Common myeloid progenitor, CD34-positive (primary cell): ENCODE data around the gene IQGAP2.
"Not testable (repeated sequence)": the region's sequence is repeated elsewhere in the genome, so short reads cannot be mapped to it uniquely, and the experiment has no call there.

Experiments used
- CTCF ChIA-PET: fragments of 350-600 bp; sonication (Branson Sonifier 250); formaldehyde crosslinking; loops from one replicate; lab custom pipeline; 2021; ENCODE audit warnings: antibody characterized with exemption; lab: Charles Lee
- POLR2A ChIA-PET: fragments of 350-600 bp; sonication (Branson Sonifier 250); formaldehyde crosslinking; loops from one replicate; lab custom pipeline; 2021; ENCODE audit warnings: antibody characterized with exemption; lab: Charles Lee
- DNase-seq, 3 donors: peaks; one replicate each; pipeline versions ENCODE4 v3.0.0 to v3.0.0-alpha.2; 2013
- H3K27ac ChIP-seq, 2 experiments: 1 replicate in 1 of 2; 2 replicates in 1 of 2; pipeline ENCODE4 v1.7.0; 2013; ENCODE audit warnings: inconsistent platforms in 2 of 2, low read length in 2 of 2, mild to moderate bottlenecking in 2 of 2, low read depth in 1 of 2, moderate library complexity in 1 of 2; ENCODE audit not compliant: severe bottlenecking in 2 of 2, insufficient read depth in 1 of 2, poor library complexity in 1 of 2
- H3K27me3 ChIP-seq, 5 experiments: replicated peaks in 2 of 5; 1 replicate in 3 of 5; 2 replicates in 2 of 5; pipeline versions ENCODE4 v1.6.1 to v1.7.0; 2013; ENCODE audit warnings: low read length in 4 of 5, mild to moderate bottlenecking in 2 of 5, moderate library complexity in 2 of 5, inconsistent platforms in 1 of 5; ENCODE audit not compliant: insufficient read depth in 5 of 5, control insufficient read depth in 4 of 5
- H3K36me3 ChIP-seq, 4 experiments: 1 replicate in 2 of 4; 2 replicates in 2 of 4; pipeline versions ENCODE4 v1.6.1 to v1.7.0; 2013; ENCODE audit warnings: low read length in 3 of 4, control low read depth in 1 of 4, mild to moderate bottlenecking in 1 of 4; ENCODE audit not compliant: control insufficient read depth in 4 of 4, insufficient read depth in 4 of 4
- H3K4me1 ChIP-seq, 4 experiments: 1 replicate in 3 of 4; 2 replicates in 1 of 4; pipeline versions ENCODE4 v1.6.1 to v1.7.1; 2013; ENCODE audit warnings: low read length in 3 of 4, mild to moderate bottlenecking in 3 of 4, control low read depth in 1 of 4, inconsistent platforms in 1 of 4, moderate library complexity in 1 of 4; ENCODE audit not compliant: control insufficient read depth in 4 of 4, insufficient read depth in 4 of 4; ENCODE audit errors: control extremely low read depth in 1 of 4
- H3K4me3 ChIP-seq, 7 experiments: 1 replicate in 4 of 7; 2 replicates in 3 of 7; pipeline versions ENCODE4 v1.5.1 to v1.7.0; 2013; ENCODE audit warnings: mild to moderate bottlenecking in 7 of 7, low read length in 6 of 7, moderate library complexity in 6 of 7, inconsistent platforms in 2 of 7, low read depth in 2 of 7, control low read depth in 1 of 7; ENCODE audit not compliant: insufficient read depth in 4 of 7, control insufficient read depth in 1 of 7; ENCODE audit errors: extremely low read depth in 1 of 7
- H3K9me3 ChIP-seq, 5 experiments: 1 replicate in 4 of 5; 2 replicates in 1 of 5; pipeline versions ENCODE4 v1.6.1 to v1.7.1; 2013; ENCODE audit warnings: low read length in 4 of 5, mild to moderate bottlenecking in 2 of 5, inconsistent platforms in 1 of 5, low read depth in 1 of 5, moderate library complexity in 1 of 5; ENCODE audit not compliant: control insufficient read depth in 4 of 5, insufficient read depth in 2 of 5; ENCODE audit errors: control extremely low read depth in 1 of 5
- WGBS: methylation state at CpG from one replicate; pipeline ENCODE4 v1.1.5; 2013; ENCODE audit not compliant: insufficient coverage; 5-methylcytosine and 5-hydroxymethylcytosine counted together

Gene IQGAP2

GRCh38 chr5:76422227-76422626, 19.1 kb downstream of the IQGAP2 start:
- Histone ChIP-seq H3K4me3 (no peak overlapping the region), H3K36me3 (peaks cover 8 to 18% (median 14%) of the 10 kb centered on the region in 4 experiments), H3K9me3 (no peaks in the 10 kb centered on the region), H3K27me3 (no peaks in the 10 kb centered on the region), H3K27ac (peak overlapping the region in 1 of 2 experiments; percentile 23), H3K4me1 (peaks cover 11 to 52% (median 42%) of the 10 kb centered on the region in 4 experiments)
- 90% methylated on average over 2 of the region's 4 CpGs for WGBS
- no peak for DNase-seq
- POLR2A ChIA-PET, result interaction anchor here (0.7 kb wide), 1 partner anchor 20 kb away, joined by 3 read pairs; no protein-coding TSS in a partner anchor
- CTCF ChIA-PET, result interaction anchor here (0.9 to 3.5 kb wide), 10 partner anchors 8 to 160 kb away, joined by 3 to 14 read pairs (median 4); no protein-coding TSS in a partner anchor

GRCh38 chr5:76422742-76423141, 19.7 kb downstream of the IQGAP2 start:
- peaks cover 8 to 20% (median 15%) of the 10 kb centered on the region in 4 experiments for H3K36me3 ChIP-seq
- H3K4me3 ChIP-seq, result no peak overlapping the region
- WGBS, result 100% methylated on average over 3 of the region's 3 CpGs
- ChIA-PET POLR2A (no interaction called here), CTCF (interaction anchor here (0.9 to 3.5 kb wide), 9 partner anchors 8 to 160 kb away, joined by 3 to 14 read pairs (median 4); no protein-coding TSS in a partner anchor)
- peaks cover 11 to 54% (median 46%) of the 10 kb centered on the region in 4 experiments for H3K4me1 ChIP-seq
- H3K9me3 ChIP-seq, result no peaks in the 10 kb centered on the region
- no peak for DNase-seq
- H3K27ac ChIP-seq, result peak overlapping the region in 1 of 2 experiments; percentile 23
- H3K27me3 ChIP-seq, result no peaks in the 10 kb centered on the region

GRCh38 chr5:76425146-76425545, 22.1 kb downstream of the IQGAP2 start:
- Histone ChIP-seq H3K27me3 (no peaks in the 10 kb centered on the region), H3K4me3 (peak overlapping the region in 3 of 7 experiments; percentile 12 to 45 (median 16)), H3K9me3 (no peaks in the 10 kb centered on the region), H3K27ac (peak overlapping the region; percentile 17 to 49), H3K36me3 (peaks cover 8 to 23% (median 17%) of the 10 kb centered on the region in 4 experiments), H3K4me1 (peaks cover 11 to 59% (median 51%) of the 10 kb centered on the region in 4 experiments)
- ChIA-PET POLR2A (interaction anchor here (0.8 kb wide), 1 partner anchor 43 kb away, joined by 4 read pairs; no protein-coding TSS in a partner anchor), CTCF (interaction anchor here (0.8 to 3.3 kb wide), 8 partner anchors 8 to 159 kb away, joined by 3 to 14 read pairs (median 4); no protein-coding TSS in a partner anchor)
- DNase-seq, result no peak
- 50% methylated on average over 2 of the region's 4 CpGs for WGBS

GRCh38 chr5:76425928-76426804, 23.1 kb downstream of the IQGAP2 start:
- DNase-seq, result no peak
- peaks cover 4 to 24% (median 18%) of the 10 kb centered on the region in 4 experiments for H3K36me3 ChIP-seq
- peak overlapping the region in 1 of 7 experiments; percentile 35 for H3K4me3 ChIP-seq
- CTCF ChIA-PET, result interaction anchor here (0.8 to 3.3 kb wide), 7 partner anchors 10 to 158 kb away, joined by 3 to 14 read pairs (median 3); no protein-coding TSS in a partner anchor
- H3K27ac ChIP-seq, result peak overlapping the region in 1 of 2 experiments; percentile 49
- H3K9me3 ChIP-seq, result no peaks in the 10 kb centered on the region
- H3K4me1 ChIP-seq, result peaks cover 11 to 59% (median 50%) of the 10 kb centered on the region in 4 experiments
- POLR2A ChIA-PET, result no interaction called here
- 72% methylated on average over 6 of the region's 12 CpGs for WGBS
- no peaks in the 10 kb centered on the region for H3K27me3 ChIP-seq

- WGBS, result 94% methylated on average over 10 of the region's 14 CpGs
- CTCF ChIA-PET, result interaction anchor here (0.6 to 3.3 kb wide), 11 partner anchors 8 to 156 kb away, joined by 3 to 14 read pairs (median 3); no protein-coding TSS in a partner anchor
- DNase-seq, result no peak
- Histone ChIP-seq H3K4me1 (peaks cover 11 to 66% (median 47%) of the 10 kb centered on the region in 4 experiments), H3K36me3 (peaks cover 0 to 24% (median 18%) of the 10 kb centered on the region in 4 experiments), H3K27ac (no peak overlapping the region), H3K4me3 (peak overlapping the region in 1 of 7 experiments; percentile 11), H3K9me3 (no peaks in the 10 kb centered on the region), H3K27me3 (no peaks in the 10 kb centered on the region)
- POLR2A ChIA-PET, result no interaction called here
Measured at GRCh38 chr5:76427206-76428140, 24.4 kb downstream of the IQGAP2 start.

- WGBS, result 100% methylated on average over 5 of the region's 6 CpGs
- H3K4me3 ChIP-seq, DNase-seq, H3K9me3 ChIP-seq, H3K27ac ChIP-seq, H3K27me3 ChIP-seq: not testable (repeated sequence)
- ChIA-PET POLR2A (interaction anchor here (0.7 kb wide), 1 partner anchor 19 kb away, joined by 7 read pairs; no protein-coding TSS in a partner anchor), CTCF (interaction anchor here (1.0 to 1.4 kb wide), 4 partner anchors 9 to 155 kb away, joined by 3 to 4 read pairs (median 3); no protein-coding TSS in a partner anchor)
- Histone ChIP-seq H3K4me1 (peaks cover 9 to 69% (median 45%) of the 10 kb centered on the region in 4 experiments), H3K36me3 (peaks cover 0 to 24% (median 14%) of the 10 kb centered on the region in 4 experiments)
Measured at GRCh38 chr5:76428550-76428949, 25.5 kb downstream of the IQGAP2 start.
